SW 1271 (cell line): ENCODE measurements around the gene PRDM2.

Experiments
- DNase-seq, 2 experiments: peaks; one replicate each; lab custom pipeline; 2025; lab: John Stamatoyannopoulos, UW

Gene PRDM2

DNA sequence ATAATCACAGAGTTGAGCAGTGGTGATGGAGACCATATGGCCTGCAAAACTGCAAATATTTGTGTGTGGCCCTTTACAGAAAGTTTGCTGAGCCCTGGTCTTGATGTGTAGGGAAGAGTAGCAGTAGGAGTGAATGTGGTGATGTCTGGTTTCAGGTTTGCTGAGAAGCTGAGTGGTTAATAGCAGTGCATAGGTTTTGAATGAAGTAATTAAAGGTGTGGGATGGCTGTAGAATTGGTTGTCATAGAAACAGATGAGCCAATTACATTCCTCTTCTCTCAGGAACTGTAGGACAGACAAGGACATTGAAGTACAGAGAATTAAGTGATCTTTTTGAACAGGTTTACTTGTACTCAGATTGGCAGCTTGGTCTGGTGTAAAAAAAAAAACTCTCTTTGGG, 37.4 kb downstream of the PRDM2 start:
- no peak for DNase-seq

DNA sequence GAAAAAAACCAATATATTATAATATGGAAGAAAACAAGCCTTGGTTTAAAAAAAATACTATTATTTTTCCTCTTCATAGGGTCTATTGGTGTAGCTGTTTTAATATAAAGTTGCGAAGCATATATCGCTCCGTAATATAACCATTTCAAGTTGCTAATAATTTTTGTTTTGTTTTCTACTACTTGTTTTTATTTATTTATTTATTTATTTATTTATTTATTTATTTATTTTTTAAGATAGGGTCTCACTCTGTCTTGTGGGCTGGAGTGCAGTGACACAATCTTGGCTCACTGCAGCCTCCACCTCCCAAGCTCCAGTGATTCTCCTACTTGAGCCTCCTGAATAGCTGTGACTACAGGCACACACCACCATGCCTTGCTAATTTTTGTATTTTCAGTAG, 46.4 kb downstream of the PRDM2 start:
- no peak for DNase-seq

DNA sequence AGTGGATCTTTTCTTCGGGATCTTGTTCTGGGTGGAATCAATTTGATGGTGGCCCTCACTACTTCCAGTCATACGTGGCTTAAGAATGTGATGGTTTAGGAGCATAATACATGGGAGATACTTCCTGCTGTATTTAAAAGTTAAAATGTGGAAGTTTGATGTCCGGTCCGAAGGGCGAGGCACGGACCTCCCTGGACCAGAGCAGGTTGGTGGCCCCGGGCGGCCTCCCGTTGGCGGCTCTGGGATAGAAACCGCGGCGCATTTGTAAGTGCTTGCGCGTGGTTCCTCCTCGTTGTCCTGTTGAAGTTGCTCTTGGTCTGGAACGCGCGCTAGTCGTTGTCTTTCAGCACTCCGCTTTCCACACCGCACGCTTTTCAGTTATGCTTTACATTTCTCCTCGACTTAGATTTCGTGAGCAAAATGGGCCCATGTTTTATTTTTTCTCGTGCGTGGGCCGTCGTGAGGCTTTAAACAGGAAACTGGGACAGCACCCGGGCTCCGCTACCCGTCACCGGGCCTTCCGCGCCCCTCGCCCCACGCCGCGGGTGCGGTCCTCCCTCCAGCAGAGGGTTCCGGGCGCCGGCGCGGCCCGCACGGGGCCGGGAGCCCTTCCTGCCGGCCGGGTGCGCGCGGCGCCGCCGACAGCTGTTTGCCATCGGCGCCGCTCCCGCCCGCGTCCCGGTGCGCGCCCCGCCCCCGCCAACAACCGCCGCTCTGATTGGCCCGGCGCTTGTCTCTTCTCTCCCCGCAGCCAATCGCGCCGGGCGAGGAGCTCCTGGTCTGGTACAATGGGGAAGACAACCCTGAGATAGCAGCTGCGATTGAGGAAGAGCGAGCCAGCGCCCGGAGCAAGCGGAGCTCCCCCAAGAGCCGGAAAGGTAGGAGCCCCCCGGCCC, 48.9 kb downstream of the PRDM2 start:
- DNase-seq, result peak; percentile 69 to 85

DNA sequence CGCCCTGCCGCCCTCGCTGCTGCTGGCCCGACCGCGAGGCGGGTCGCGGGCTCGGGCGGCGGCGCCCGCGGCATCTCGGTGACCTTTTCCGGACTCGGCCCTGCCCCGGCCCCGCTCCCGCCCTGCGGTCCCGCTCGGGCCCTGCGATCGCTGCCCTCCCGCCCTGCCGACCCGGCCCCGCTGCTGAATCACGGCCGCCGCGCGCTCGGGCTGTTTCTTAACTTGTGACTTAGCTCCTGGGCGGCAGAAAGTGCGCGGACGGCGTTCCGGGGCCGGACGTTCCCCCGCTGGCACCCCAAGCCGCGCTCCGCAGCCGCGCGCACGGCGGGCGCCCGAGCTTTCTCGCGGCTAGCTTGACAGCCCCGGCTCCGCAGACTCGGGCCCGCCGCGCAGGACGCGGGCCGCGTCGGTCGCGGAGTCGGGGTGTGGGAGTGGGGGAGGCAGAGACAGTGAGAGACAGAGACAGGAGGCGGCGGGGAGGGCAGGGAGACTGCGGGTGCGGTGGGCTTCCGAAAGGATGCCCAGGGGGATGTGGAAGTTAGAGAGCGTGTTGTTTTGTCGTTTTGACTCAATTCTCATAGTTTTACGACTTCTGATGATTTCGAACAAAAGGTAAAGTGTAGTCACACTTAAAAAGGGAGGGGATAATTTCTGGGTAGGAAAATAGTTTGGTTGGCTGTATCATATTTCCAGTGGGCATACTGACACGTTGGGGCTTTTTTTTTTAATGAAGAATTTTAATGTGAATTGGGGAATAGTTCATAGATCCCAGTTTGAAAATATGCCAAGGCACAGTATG, 49.8 kb downstream of the PRDM2 start:
- DNase-seq, result no peak

DNA sequence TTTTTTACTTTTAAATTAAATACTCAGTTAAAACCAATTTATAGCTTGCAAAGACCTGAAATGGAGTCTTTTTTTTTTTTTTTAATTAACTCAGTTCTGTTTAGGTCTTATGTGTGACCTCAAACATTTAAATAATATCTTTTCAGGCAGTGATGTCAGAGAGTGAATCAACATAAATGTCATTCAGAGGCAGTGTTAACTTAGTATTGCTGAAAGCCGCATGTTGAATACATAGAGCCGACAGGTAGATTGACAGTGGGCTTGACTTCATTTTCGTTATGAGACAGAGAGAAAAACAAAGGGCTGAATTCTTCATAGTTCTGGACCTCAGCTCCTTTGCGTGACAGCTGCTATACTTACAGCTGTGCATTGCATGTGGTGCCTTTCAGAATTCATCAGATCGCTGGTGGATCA, 51.5 kb downstream of the PRDM2 start:
- DNase-seq, result no peak

DNA sequence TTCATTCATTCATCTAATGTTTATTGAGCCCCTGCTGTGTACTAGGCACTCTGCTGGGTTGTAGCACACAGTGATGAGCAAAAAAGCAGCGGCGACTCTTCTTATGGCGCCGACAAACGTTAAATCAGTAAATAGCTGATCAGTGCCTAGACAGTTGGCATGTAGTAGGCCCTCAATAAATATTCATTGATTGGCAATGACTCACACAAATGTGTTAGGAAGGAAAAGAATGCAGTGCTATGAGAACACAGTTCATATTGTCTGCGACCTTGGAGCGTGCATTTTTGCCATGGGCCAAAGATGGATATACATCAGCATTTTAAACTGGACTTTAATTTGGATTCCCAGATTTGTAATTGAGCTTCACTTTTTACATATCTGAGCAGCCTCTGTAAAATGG, 52.0 kb downstream of the PRDM2 start:
- DNase-seq, result no peak

DNA sequence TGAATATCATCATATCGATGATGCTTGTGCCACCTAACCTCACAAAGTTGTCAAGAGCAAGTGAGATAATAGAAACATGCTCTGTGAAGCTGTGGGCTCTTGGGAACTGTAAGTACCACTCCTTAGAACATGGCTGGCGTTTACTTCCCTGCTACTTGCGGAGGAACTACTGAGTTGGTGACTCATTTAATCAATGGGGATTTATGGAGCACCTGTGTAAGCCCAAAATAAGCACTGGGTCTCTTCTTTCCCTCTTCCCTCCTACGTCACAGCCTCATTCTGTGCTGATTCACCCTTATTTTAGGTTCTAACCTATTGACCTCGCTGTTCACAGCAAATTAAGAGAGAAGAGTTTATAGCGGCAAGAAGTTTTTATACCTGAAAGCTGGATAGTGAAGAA, 52.9 kb downstream of the PRDM2 start:
- no peak for DNase-seq

DNA sequence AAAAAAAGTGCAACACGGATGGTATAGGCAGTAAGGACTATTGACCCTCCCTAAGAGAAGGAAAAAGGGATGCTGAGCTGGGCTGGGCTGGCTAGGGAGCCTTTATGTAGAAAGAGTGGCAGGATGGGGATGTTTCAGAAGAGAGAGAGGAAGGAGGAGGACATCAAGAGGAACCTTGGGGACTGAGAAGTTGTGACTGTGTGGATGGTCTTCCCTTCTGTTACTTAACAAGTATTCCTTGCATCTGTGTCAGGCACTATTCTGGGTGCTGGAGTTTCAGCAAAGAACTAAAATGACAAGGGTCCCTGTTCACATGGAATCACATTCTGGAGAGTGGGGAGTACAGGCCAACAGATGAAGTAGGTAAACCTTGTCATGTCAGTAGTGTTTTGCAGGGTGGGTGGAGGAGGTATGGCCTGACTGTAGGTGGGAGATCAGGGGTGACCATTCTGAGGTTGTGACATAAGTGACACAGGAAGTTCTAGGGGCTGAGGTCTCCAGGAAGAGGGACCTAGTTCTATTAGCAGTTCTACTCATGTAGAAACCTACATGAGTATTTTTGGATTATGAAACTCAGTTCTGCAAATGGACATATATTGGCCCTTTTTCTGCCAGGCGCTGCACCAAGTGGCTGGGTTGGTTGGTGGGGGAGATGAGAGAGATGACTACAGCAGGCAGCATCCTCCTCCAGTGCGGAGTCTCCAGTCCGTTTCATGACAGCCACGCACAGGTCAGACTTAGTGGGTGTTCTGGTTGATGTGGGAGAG, 53.8 kb downstream of the PRDM2 start:
- no peak for DNase-seq

DNA sequence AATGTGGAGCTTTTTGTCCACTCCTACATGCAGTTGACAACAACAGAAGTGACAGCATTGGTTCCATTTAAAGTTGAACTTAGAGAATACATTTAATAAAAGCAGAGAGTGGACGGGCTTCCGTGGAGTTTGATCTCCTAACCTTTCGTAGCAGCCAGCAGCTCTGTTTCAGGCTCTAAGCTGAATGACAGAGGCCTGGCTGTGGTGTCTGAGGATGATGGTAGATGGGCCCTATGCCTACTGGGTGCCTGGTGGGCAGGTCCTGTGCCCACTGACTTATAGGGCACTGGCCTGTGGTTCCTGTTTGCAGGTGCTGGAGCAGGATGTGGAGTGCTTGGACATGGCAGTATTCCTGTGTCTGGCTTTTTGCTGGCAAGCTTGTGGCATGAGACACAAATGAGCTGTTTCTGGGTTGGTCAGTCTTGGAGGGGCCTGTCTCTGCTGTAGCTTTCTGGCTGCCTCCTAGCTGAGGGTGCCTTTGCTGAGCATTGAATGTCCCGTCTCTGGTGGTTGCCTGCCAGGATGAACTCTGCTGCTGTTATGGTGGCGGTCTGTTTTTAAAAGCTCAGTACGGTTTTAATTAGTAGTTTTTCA, 54.6 kb downstream of the PRDM2 start:
- DNase-seq, result no peak

DNA sequence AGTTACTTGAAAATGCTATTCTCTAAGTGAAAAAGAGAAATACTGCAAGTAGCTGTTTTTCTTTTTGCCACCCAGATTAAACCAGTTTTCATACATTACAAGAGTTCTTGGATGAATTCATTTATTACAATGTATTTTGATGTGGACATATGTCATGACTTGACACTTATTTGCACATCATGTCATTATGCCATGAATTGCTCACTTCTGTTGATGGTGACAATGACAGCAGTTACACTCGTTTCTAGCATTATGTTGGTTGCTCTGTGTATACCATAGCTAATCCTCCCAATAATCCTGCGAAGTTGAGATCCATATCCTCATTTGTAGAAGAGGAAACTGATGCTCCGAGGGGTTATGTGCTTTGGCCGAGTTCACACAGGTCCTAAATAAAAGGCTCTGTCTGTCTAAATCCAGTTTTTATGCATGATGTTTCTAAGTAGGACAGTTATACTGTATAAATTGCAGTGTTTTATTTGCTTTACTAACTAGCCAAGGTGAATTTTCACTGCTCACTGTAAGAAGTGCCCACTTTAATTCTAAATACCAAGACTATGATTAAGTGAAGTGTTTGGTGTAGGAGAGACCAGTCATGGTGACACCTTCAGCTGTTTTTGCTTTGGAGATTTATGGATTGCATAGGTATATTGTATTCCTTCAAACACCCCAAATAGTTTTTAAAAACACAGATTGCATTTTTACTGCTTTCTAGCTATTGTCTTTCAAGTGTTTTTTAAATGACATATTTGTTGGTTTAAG, 56.7 kb downstream of the PRDM2 start:
- no peak for DNase-seq

DNA sequence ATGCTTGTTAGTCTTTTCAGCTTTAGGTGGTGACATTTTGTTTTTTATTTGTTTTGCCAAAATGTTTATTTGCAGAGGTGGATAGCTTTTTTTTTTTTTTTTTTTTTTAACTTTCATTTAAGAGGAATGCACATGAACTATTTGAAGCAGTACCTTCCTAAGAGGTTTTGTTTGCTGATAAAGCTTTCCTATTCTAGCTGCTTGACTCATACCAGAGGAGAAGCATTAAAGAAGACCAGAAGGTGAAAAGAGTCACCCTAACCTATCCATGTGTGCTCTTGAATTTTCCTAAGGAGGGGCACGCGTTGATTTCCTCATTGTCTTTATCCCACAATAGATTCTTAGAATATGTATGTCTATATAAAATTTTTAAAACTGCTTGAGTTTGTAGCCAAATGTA, 57.7 kb downstream of the PRDM2 start:
- DNase-seq, result no peak

DNA sequence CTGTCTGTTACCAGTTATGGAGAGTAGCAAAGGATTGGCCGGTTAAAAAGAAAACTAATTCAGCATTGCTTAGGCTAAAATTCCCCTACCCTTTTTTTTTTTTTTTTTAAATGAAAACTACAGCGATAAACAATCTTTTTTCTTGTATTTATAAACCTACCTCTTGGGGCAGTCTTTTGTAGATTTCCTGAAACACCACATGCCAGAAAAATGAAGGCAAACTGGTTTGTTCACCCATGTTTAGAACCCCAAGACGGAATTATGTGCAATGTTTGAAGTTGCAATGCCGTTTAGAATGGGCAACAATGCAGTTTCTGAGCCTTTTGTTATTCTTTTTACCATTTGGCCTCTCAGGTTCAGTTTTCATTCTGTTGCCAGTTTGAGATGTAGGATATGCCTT, 59.1 kb downstream of the PRDM2 start:
- no peak for DNase-seq

DNA sequence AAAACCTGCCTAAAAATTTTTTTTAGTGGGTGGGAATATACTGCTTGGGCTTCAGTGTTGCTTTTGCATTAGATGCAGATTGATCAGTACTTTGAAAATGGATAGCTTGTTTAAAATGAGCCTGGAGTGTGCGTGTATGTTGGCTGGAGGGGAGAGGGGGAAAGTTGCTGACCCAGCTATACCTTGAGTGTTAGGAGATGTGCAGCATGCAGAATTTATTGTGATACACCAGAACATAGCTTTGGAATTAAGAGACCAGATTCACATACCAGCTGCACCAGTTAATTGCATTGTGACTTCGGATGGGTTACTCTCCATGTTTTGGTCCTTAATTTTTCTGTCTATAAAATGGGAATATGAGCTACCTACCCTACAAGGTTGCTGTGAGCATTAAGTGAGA, 60.4 kb downstream of the PRDM2 start:
- no peak for DNase-seq

DNA sequence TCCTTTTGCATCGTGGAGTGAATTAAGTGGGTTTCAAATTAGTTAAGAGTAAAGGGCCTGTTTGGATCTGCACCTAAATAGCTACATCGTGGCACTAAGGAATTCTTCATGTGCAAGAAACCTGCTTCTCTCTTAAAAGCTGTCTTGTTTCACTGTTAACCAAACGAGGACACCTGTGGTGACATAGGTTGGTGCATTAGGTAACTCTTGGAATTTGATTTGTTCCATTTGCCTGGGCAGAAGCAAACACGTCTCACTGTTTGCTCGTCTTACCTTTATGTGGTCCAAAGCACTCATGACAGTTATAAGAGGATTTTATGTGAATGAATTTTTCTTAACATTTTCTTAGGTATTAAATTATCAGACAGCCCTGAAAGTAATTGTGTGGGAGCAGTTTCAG, 60.9 kb downstream of the PRDM2 start:
- no peak for DNase-seq

DNA sequence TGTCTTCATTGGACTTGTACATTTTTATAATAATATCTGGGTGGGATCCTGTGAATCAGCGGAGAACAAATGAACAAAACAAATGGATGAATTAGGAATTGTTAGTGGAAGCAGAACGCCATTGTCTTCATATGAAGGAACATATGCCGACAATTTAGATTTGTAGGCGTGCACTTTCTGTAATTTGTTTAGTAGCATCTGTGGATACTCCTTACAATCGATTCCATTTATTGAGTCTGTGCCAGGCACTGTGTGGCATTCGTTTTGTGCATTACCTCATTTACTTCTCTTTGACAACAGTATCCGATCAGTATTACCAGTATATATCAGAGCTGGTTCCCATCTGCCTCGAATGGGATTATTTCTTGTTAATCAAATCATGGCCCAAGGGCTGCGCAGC, 61.9 kb downstream of the PRDM2 start:
- DNase-seq, result no peak

DNA sequence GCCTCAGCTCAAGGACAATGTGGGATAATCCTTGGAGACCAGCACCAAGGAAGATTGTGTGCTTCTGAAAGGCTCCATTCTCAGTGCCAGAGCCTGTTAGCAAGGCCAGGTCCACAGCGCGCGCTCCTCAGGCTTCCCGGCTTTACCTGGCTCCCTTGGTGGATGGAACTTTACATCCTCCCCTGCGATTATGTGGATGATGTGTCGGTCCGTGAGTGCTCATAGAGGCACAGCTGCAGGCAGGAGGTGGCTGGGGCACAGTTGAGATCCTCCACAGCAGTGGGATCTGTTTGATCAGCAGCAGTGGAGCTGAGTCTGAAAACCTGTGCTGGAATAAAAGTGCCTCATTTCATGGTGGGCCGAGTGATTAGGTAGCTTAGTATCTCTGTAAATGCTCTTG, 62.7 kb downstream of the PRDM2 start:
- no peak for DNase-seq

DNA sequence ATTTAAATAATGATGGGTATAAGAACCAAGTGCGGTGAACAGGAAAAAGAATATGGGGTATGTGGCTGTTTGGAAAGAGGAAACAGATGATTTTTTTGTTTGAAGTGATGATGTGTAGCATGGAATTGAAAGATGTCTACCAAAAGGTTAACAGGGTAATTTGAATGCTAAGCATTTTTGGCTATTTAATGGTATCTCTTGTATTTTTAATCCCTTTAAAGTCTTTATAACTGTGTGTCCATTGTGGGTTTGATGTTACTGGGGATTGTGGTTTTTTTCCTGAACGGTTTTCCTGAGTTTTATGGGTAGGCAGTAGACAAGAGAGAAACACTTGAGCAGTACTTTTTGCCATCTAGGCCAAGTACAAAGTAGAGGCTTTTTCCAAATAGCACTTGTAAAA, 63.2 kb downstream of the PRDM2 start:
- DNase-seq, result no peak

DNA sequence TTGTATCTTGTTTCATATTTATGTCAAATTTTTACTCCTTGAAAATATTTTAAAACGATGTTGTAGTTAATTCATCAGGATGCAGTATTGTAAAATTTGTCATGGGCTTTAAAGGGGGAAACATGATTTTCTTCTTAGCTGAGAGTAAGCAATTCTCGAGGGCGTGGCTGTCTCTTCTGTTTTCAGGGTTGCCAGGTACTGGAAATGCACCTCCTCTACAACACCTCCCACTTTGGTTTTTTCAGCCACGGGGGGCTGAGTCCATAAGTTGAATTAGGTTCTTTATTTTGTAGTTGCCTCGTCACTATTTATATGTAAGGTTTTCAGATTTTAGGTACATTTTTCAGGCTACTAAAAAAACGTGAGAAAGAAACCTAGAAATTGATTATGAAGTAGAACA, 64.0 kb downstream of the PRDM2 start:
- no peak for DNase-seq

DNA sequence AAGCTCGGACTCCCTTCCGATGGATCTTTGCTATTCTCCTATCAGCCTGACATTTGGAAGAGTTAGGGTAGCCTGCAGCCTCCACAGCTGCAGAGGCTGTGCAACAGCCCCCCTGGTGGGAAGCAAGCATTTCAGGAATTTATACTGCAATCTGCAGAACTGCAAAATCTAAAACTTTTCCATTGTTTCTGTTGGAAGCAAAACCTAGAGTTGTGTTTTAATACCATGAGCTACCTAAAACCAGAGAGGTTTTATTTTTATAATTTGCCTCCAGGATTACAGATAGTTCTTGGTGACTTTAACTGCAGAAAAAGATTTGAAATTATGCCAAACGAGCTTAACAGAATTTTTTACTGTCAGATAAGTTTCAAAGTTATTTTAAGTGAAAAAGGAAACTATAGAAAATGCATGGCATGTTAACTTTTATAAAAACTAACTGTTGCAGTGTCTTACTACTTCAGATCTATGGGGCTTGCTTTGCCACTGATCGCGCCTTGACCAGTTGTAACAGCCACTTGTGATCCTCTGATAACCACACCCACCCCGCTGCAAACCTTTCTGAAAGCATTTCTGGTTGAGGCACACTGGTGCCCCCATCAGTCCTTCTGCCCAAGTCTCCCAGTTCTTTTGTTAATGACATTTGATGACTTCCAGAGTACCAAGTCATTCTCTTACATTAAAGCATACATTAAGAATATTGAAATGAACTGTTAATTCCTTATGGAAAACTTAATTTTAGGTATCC, 64.8 kb downstream of the PRDM2 start:
- DNase-seq, result no peak
